ENCODE results near the gene DGKZ.

The DGKZ gene

DNA sequence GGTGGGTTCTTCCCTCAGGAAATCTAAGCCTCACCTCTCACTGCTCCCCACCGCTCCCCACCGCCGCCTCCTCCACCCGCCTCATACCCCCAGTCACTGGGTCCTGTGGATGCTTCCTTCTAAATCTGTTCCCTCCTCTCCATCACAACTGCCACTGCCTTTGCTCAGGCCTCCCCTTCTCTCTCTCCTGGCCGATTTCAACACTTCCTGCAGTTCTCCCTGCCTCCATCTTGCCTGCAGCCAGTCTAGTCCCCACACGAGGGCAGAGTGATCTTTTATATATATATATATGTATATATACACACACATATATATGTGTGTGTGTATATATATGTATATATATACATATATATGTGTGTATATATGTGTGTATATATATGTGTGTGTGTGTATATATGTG lies 42.0 kb upstream of the DGKZ start:
- H3K4me3 ChIP-seq (ENCODE audit: low read depth, low read length) = no peak overlapping the region
- TF ChIP-seq, protein P1, sequence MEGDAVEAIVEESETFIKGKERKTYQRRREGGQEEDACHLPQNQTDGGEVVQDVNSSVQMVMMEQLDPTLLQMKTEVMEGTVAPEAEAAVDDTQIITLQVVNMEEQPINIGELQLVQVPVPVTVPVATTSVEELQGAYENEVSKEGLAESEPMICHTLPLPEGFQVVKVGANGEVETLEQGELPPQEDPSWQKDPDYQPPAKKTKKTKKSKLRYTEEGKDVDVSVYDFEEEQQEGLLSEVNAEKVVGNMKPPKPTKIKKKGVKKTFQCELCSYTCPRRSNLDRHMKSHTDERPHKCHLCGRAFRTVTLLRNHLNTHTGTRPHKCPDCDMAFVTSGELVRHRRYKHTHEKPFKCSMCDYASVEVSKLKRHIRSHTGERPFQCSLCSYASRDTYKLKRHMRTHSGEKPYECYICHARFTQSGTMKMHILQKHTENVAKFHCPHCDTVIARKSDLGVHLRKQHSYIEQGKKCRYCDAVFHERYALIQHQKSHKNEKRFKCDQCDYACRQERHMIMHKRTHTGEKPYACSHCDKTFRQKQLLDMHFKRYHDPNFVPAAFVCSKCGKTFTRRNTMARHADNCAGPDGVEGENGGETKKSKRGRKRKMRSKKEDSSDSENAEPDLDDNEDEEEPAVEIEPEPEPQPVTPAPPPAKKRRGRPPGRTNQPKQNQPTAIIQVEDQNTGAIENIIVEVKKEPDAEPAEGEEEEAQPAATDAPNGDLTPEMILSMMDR (IDR thresholded peaks at IDR 0.05; ENCODE audit: borderline replicate concordance, insufficient read depth, low read depth, low read length) = no peak

DNA sequence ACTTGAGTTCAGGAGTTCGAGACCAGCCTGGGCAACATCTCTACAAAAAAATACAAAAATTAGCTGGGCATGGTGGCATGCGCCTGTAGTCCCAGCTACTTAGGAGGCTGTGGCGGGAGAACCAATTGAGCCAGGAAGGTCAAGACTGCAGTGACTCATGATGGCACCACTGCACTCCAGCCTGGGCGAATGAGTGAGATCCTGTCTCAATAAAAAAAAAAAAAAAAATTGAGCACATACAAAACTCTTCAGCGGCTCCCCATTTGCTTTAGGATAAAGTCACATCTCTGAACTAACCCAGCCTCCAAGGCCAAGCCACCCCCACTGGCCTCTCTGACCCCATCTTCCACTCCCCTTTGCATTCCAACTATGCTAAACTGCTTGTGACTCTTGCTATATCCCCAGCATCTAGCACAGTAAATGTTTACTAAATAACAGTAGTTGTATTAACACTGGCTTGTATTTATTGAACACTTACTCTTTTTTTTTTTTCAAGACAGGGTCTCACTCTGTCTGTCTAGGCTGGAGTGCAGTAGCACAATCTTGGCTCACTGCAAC lies 40.9 kb upstream of the DGKZ start:
- no peak overlapping the region for H3K4me3 ChIP-seq (ENCODE audit: low read depth, low read length)
- TF ChIP-seq, protein P1 (IDR thresholded peaks at IDR 0.05; ENCODE audit: borderline replicate concordance, insufficient read depth, low read depth, low read length) = no peak

DNA sequence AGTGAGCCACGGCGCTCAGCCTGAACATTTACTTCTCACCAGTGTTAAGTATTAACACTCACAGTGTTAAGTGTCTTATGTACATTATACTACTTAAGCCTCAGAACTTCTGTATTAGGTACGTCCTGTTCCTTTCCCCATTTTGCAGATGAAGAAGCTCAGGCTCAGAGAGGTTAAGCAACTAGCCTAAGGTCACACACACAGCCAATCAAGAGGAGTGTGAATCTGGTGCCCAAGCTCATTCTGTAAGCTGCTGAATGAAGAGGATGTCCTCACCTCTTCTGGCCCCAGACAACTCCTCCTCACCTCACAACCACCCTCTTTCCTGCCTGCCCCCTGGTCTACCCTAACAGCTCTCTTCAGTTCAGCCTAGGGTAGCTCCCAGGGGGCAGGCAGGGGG lies 39.9 kb upstream of the DGKZ start:
- no peak overlapping the region for H3K4me3 ChIP-seq (ENCODE audit: low read depth, low read length)
- TF ChIP-seq, protein P1 (IDR thresholded peaks at IDR 0.05; ENCODE audit: borderline replicate concordance, insufficient read depth, low read depth, low read length) = no peak

DNA sequence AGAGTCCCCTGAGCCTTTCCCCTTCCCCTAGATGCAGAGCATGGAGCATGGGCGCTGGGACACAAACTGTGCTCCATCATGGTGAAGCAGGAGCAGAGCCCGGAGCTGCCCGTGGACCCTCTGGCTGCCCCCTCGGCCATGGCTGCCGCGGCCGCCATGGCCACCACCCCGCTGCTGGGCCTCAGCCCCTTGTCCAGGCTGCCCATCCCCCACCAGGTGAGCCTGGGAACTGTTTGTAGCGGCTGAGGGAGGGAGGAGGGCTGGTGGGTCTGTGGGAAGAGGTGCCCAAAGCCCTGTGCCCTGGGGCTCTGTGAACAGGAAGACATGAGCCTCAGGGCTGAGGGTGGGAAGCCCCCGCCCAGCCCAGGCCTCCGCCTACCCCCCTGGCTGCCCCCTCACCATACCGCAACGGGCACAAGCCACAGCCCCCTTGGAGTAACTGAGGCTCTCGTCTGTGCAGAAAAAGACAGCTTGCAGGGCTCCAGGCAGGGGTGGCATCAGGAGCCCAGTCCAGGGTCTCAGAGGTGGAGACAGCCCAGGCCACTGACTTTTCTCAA lies 39.4 kb upstream of the DGKZ start:
- no peak overlapping the region for H3K4me3 ChIP-seq (ENCODE audit: low read depth, low read length)
- TF ChIP-seq, protein P1 (IDR thresholded peaks at IDR 0.05; ENCODE audit: borderline replicate concordance, insufficient read depth, low read depth, low read length) = no peak

DNA sequence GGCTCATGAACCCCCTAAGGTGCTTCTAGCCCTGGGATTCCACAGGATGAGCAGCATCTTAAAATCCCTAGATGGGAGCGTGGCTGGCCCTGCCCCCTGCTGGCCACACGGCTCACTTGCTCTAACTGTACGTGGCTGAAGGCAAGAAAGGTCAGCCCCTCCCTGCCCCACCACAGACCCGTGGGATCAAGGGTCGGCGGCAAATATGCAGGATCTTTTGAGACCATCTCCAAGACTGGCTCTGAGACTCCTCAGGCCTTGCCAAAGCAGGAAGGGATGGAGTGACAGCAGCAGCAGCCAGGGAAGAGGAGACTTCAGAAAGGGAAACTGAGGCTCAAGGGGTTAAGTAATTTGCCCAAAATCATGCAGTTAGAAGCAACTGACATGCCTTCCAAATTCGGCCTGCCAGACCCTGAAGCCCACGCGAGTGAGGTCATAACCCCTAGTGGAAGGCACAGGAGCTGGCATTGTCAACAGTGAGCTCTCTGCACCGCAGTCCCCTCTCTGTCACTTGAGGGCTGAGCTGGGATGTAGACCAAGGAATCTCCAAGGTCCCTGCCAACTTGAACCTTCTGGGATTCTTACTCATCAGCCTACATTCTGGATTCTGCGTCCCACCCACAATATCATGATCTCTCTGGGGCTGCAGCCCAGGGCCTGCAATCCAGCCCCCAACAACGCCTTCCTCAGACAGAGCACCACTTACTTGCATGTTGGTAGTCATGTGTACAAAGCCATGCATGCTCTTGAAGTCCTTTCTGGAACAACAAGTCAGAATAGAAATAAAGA lies 38.4 kb upstream of the DGKZ start:
- no peak overlapping the region for H3K4me3 ChIP-seq (ENCODE audit: low read depth, low read length)
- TF ChIP-seq, protein P1 (IDR thresholded peaks at IDR 0.05; ENCODE audit: borderline replicate concordance, insufficient read depth, low read depth, low read length) = peak; percentile 94

DNA sequence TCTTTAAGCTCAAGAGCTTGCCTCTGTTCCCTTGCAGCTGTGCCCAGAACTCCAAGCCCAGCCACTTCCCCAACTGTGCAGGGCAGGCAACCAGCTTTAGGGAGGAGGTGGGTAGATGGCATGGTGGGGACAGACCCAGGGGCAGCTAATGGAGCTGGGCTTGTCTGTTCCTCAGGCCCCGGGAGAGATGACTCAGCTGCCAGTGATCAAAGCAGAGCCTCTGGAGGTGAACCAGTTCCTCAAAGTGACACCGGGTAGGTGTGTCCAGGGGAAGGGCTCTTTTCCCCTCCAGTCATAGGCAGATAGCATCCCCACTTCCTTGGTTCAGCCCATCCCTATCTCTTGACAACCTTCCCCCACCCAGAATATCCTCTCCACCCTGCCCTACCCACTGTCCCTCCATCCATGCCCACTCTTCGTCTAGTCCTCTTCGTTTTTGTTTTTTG lies 37.4 kb upstream of the DGKZ start:
- H3K4me3 ChIP-seq (ENCODE audit: low read depth, low read length) = no peak overlapping the region
- TF ChIP-seq, protein P1 (IDR thresholded peaks at IDR 0.05; ENCODE audit: borderline replicate concordance, insufficient read depth, low read depth, low read length) = no peak

Data from GM12875 (cell line).